ENCODE data around the gene ETFRF1.
A peak's percentile ranks its signal among the peaks of the same experiment; 100 is the strongest.

ETFRF1 gene, protein sequence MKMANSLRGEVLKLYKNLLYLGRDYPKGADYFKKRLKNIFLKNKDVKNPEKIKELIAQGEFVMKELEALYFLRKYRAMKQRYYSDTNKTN

DNA sequence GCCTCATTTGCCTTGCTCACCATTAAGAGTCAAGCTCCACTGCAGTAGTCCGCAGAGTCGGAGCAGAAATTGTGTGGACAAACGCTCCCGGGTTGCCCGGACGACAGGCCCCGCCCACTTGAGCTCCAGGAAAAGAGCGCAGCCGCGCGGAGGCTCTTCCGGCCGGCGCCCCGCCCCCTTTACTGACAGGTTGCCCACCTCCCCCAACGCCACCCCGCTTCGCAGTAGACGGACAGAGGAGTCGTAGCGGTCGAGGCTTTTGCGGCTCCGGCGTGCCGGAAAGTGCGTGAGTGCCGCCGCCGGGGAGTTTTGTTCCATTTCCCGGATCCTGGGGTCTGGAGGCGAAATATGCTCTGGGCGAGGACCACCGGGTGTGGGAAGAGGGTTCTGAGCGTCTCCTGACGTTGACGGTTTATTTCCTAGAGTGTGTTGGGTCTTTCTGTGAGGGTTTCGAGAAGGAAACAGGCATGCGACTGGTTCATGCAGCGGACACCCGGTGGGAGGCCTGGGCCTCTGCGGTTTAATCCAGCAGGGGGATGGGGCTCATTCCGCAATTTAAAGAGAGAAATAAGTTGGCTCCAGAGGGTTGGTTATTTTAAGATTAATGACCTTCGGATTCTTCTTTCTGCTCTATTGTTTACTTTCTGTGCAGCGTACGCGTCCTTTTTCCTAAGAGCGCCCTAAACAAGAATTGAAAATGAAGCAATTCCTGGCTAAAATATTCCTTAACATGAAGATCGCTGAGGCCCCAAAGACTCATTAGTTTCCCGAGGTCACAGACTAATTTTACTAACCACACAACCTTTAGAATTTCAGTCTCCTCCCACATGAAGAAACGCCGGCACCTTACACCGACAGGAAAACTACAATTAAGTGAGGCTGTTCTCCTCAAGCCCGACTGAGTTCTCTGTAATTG lies at the start of gene ETFRF1, which contains the start of gene DNAI7:
TSS of gene ETFRF1 (plus strand) at position 182 of the 916 bp plus-strand sequence. CDS start 8,720 bp downstream, outside the sequence.
TSS of gene DNAI7 (minus strand) at position 105 of the 916 bp plus-strand sequence. CDS start at position 23, 82 bp downstream.
- DNase-seq (ENCODE audit: low spot score) = peak; percentile 96

DNA sequence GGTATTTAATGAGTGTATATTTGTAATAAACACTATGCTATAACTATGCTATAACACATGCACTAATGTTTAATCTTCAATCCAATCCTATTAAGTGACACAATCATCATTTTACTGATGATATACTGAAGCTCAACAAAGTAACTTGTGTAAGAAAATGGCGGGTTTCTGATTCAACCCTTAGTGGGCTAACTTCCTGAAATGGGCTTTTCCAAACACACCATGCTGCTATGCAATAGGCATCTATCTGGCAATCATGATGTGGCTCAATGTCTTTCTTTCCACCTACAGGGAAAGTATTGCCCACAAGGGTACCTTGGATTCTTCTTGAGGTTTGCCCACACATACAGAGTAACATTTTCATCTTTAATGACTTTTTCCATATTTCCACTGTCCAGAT lies 48.4 kb upstream of the ETFRF1 start:
- DNase-seq (ENCODE audit: low spot score) = no peak

DNA sequence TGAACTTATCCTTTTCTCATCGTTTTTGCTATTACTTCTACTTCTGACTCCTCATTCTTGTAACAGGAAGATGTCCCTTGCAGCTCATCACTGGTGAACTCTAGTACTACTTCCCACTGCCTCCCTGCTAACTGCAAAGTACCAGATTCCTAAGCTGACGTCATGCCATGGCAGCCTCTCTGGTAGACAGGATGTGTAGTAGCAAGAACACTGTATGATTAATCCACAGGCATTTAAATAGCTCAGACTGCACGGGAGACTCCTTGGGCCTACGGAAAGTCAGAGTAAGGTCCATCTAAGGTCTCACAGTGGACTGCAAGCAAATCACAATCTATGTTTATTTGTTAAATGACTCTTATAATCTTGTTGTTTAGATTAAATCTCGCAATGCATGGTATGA lies 43.6 kb upstream of the ETFRF1 start:
- no peak for DNase-seq (ENCODE audit: low spot score)

DNA sequence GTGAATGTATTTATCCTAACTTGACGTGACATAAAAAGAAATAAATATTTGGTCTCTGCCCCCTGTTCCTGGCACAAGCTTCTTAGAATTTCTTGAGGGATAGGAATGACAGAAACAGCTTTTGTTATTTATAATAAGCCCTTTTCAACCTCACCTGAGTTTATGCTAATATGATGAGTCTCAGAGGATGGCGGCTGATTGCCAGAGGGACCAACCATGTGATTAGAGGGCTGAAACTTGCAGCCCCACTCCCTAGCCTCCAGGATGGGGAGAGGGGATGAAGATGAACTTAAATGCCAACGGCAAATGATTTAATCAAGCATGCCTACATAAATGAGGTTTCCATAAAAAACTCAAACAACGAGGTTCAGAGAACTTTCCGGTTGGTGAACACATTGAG lies 43.0 kb upstream of the ETFRF1 start:
- no peak for DNase-seq (ENCODE audit: low spot score)

DNA sequence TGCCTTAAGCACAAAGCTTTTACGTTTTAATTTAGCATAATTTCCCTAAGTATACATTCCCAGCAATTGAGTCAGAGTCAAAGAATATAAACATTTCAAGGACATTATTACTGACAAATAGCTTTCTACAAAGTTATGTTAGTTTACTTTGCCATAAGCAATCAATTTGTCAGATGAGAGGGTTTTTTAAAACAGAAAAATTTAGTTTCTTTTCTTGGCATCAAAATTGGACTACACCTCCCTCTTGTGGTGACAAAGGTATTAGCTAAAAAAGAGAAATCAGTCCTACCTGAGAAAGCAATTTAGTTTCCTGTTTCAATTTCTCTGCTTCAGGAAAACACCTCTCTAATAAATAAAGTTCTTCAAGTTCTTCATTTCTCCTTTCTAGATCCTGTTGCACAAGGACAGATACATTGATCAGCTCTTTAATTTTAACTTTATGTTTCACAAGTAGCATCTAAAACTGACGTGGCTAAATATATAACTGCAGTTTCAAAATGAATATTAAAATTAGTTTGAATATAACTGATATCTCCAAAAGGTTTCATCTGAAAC lies 39.9 kb upstream of the ETFRF1 start:
- peak; percentile 55 for DNase-seq (ENCODE audit: low spot score)

DNA sequence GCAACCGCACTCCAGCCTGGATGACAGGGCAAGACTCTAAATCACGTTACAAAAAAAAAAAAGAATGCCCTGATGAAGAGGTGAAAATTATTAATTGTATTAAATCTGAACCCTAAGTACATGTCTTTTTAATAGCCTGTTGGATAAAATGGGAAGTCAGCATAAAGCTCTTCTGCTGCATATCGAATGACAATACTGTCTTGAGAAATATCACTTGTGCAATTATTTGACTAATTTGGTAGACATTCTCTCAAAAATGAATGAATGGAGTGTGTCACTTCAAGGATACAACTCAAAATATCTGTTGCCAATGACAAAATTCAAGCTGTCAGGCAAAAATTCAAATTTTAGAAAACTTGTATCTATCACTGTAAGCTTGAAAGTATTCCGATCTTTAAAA lies 39.0 kb upstream of the ETFRF1 start:
- DNase-seq (ENCODE audit: low spot score) = no peak

DNA sequence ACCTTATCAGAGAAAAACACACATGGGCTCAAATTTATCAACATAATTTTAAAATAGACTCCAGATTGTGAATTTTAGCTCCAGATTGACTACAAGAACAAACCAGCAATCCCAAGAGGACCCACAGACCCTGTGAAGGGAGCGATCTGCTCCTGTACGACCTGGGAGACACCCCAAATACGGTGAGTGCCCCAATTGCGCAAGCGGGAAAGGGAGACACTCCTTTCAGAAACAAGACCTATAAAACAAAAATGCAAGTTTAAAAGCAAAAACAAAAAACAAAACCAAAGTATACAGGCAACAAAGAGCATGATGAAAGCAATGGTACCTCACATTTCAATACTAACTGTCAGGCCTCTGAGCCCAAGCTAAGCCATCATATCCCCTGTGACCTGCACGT lies 32.2 kb upstream of the ETFRF1 start:
- no peak for DNase-seq (ENCODE audit: low spot score)

DNA sequence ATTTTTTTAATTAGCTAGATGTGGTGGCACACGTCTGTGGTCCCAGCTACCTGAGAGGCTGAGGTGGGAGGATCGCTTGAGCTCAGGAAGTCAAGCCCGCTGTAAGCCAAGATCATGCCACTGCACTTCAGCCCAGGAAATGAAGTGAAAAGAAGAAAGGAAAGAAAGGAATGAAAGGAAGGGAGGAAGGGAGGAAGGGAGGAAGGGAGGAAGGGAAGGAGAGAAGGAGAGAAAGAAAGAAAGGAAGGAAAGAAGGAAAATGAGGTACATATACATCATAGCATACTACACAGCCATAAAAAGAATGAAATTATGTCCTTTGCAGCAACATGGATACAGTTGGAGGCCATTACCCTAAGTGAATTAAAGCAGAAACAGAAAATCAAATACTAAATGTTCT lies 12.3 kb upstream of the ETFRF1 start:
- DNase-seq (ENCODE audit: low spot score) = no peak

DNA sequence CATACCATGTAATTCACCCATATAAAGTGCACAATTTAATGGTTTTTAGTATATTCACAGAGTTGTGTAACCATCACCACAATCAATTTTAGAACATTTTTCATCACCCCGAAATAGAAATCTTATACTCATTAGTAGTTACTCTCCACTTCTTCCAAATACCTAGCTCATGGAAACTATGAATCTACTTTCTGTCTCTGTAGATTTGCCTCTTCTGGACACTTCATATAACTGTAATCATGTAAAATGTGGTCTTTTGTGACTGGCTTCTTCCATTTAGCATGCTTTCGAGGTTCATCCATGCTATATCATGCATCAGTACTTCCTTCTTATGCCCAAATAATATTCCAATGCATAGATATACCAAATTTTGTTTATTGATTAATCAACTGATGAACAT lies 10.9 kb upstream of the ETFRF1 start:
- DNase-seq (ENCODE audit: low spot score) = no peak

DNA sequence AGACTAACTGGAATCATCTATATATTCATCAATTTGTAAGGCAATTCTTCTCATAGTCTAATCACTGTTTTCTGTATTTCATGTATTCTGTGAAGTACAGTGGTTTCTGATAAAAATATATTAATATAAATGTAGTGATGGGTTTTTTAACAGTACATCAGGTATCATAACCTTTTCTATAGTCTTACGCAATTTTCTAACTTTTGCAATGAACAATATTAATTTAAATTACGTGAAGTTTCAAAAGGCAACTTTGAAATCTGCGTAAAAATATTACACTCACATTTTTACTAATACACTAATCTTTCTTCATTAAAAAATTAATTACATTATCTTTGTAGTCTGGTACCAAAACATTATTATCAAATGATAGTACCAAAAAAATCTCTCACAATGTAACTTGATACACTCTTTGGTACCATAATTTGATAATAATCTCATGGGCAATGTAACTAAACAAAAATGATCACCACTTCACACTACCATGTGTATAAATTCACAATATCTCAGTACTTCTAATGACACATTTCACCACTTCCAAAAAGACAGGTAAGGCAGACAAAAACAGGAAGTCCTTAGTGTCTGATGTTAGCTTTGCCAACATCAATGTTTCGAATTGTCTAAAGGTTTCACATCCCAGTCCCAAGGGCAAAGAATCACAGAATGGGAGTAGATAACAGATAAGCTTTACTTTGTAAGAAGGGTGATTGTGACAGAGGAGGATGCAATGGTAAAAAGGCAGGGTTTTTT lies 8.8 kb upstream of the ETFRF1 start:
- peak; percentile 39 for DNase-seq (ENCODE audit: low spot score)

DNA sequence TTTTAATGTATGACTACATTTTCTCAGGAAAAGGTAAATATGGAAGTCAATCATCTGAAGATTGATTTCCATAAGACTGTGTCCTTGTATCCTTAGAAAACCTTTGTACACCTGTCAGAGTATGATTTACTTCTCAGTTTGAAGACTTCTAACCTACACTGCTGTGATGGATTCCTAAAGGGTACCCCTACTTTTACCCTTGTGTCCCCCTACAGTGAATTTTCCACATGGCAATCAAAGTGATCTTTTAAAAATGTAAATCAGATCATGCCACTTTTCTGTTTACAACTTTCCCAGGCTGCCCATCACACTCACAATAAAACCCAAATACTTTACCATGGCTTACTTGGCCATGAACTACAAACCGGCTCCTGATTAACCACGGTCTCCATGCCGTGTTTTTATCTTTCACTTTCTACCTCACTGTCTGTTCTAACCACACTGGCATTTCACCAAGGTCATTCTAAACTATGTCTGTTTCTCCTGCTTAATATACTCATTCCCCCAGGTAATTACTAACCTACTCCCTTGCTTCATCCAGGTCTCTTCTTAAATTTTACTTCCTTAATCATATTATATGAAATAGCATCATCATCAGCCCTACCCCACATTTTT lies 8.1 kb upstream of the ETFRF1 start:
- DNase-seq (ENCODE audit: low spot score) = peak; percentile 28

DNA sequence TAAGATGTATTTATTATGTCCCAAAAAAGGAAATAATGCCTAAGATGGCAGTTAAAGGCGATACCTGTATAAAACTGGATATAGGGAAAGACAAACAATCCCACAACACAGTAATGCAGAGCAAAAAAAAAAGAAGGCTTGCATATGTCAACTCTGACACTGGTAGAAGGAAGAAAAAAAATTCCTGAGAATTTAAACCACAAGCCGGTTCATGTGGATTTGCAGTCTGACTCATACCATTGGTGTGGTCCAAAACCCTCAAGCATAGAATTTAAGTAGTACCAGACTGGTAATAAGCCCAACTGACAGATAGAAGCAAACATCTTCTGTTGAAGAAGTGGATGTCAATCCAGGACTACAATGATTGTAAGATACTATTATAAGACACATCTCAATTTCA lies 7.3 kb upstream of the ETFRF1 start:
- DNase-seq (ENCODE audit: low spot score) = no peak

DNA sequence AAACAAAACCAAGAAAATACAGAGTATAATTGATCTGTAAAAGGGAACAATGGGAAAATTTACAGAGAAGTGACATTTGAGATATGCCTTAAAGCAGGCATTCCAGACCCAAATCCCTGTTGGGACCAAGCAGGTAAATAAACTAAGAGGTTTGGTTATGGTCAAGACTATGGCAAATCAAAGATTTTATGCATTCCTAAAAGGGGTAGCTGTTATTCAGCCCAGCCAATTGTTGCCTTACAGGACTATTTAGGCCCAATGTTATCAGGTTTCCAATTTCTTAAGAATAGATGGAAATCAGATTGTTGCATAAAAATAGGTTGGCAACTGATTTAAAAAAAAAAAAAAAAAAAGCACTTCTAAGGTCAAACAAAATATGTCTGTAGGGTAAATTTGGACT lies 5.4 kb upstream of the ETFRF1 start:
- DNase-seq (ENCODE audit: low spot score) = no peak

DNA sequence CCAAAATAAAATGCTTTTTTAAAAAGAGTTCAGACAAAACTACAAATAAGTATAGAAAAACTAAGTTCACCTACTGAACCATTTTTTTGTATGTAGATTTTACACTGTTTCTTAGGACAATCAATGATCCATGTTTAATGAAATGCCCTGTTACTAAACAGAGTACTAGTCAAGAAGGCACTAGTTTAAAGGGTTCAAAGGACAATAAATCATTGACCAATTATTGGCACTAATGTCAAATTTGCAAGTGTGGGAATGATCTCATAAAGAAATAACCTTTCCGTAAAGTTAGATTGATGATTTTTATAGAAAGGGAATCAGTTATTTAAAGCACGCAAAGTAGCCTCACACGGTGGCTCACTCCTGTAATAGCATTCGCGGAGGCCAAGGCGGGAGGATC lies 4.2 kb upstream of the ETFRF1 start:
- DNase-seq (ENCODE audit: low spot score) = no peak

DNA sequence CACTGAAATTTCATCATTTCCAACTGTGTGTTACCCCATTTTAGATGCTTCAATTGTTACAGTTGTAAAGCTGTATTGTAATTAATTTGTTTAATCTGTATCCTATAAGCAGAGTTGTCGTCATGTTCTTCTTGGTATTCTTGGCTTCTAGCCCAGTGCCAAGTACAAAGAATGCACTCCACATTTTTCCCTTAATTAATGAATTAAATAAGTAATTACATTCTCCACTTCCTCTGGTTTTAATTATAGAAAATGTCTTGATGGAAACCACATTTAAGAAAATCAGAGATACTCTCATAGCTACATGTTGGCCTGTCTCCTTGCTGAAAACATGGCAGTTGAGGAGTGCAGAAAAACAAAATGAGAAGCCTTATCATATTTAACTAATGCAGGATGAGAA lies 823 bp upstream of the ETFRF1 start:
- DNase-seq (ENCODE audit: low spot score) = no peak

DNA sequence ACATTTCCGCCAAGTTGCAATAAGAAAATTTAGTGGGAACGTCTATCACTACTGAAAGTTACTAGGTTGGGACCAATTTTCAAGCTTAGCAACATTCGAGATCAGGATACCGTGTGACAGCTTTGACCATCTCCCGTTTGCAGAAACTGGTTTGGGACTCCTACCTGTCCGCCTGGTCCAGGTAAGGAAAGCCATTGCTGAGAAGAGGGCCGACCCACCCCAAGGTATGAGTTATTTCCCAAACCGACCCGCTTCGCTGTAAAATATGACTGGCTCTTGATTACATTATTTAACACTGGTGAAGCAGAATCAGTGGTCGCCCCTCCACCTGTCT lies 348 bp upstream of the ETFRF1 start:
- no peak for DNase-seq (ENCODE audit: low spot score)

DNA sequence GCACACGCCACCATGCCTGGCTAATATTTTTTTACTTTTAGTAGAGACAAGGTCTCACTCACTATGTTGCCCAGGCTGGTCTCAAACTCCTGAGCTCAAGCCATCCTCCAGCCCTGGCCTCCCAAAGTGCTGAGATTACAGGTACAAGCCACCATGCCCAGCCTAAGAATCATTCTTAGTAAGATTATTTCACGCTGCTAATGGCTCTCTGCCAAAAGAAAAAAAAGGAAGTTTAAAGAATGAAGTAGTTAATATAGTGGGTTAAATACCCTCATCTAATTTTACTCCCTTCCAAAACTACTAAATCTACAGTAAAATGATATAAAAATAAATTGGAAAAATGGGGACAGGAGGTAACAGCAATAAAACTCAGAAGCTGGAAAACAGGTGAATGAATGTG lies 2.6 kb downstream of the ETFRF1 start:
- no peak for DNase-seq (ENCODE audit: low spot score)

DNA sequence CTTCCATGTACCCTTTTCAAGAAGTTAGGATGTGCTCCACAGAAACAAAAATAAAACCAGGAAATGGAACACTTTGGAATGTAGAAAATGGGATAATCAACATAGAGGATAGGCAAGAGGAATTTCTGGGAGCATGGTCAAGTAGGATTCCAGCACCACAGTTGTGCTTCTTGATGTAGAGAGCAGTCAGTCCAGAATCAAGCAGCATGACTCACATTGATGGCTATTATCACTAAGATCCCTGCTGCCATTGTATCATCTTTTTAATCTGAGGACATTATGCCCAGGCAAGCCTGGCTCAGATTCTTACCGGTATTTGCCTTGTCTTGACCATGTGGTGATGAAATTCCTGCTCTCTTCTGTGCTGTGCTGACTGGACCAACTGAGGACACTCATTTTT lies 5.7 kb downstream of the ETFRF1 start:
- no peak for DNase-seq (ENCODE audit: low spot score)

DNA sequence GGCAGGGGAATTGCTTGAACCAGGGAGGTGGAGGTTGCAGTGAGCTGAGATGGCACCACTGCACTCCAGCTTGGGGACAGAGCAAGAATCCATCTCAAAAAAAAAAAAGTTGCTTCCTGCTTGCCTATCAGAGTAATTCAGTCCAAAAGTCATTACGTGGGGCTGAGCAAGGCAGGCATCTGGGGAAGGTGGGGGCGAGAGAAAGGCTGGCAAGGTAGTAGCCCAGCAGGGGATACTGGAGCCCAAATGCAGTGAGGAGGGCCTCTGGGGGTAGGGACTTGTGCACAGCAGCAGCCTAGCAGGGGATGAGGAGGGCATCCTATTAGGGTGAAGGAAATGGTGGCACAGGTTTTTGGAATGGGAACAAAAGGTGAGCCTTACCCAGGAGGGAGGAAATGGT lies 7.1 kb downstream of the ETFRF1 start:
- no peak for DNase-seq (ENCODE audit: low spot score)

DNA sequence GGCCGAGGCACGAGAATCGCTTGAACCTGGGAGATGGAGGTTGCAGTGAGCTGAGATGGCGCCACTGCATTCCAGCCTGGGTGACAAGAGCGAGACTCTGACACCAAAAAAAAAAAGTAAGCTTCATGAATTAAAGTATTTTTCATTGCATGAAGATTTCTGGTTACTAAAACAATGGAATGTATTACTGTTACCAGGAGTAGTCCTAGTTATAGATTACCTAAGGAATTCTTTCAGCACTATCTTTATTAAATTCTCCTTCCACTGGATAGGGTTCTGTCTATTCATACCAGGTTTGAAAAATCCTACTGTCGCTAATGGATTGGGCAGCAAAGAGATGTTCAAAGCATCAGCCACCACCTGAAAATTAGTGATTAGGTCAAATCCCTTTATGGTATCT lies 12.4 kb downstream of the ETFRF1 start:
- no peak for DNase-seq (ENCODE audit: low spot score)

DNA sequence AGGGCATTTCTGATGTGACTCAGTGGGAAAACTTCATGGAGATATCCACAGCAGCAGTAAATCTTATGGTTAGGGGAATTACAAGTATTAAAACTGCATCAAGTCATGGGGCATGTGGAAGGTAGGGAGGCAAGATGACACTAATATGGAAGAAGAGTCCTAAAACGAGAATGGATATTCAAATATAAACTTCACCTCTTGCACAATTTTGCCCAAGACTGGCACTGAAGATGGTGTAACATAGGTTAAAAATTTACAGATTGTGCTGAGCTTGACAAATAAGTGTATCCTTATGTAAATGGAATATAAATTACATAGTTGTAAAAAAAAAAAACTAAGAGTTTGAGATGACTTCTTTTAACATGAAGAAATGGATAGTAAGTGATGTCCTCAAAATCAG lies 12.8 kb downstream of the ETFRF1 start:
- no peak for DNase-seq (ENCODE audit: low spot score)

DNA sequence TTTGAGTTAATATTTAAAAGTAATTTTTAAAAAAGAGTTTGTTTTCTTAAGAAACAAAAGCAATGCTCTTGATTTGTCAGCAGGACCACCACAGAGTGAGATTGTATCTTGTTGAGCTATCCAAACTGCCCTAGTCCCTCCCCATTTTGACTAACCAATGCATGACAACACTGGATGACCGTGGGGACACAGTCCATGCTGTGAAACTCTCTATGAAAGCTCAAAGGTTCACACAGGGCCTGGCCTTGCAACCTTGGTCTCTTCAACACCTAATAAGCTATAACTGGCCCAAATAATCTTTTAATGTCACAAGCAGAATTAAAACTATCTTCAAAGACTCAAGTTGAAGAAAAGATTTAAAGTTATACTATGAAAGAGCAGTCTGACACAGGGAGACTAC lies 13.5 kb downstream of the ETFRF1 start:
- DNase-seq (ENCODE audit: low spot score) = no peak
